Keratinocyte (primary cell): ENCODE results near the gene RETREG3. TPM values are rescaled to one million over a fixed set of nuclear protein-coding genes. Genes with fewer than 3 reads are reported as not detected.

ENCODE experiments used
- DNase-seq: peaks from one replicate; pipeline ENCODE4 v3.0.0-alpha.2; 2011; ENCODE audit warnings: low read depth, missing footprints, low spot score
- FAIRE-seq: peaks from 2 replicates; lab custom pipeline; 2011; peaks lifted over from hg19 to GRCh38; lab: Jason Lieb, UNC
- H2AFZ ChIP-seq: 2 replicates; pipeline ENCODE4 v1.6.0; 2012; ENCODE audit warnings: low read length, control low read depth, inconsistent platforms; ENCODE audit not compliant: control insufficient read depth
- H3K27ac ChIP-seq: 2 replicates; pipeline ENCODE4 v1.5.1; 2011; ENCODE audit warnings: low read length; ENCODE audit not compliant: control insufficient read depth, insufficient read depth
- H3K27me3 ChIP-seq: 3 replicates; pipeline ENCODE4 v1.6.0; 2011; ENCODE audit warnings: low read length; ENCODE audit not compliant: control insufficient read depth, insufficient read depth; ENCODE audit errors: extremely low read depth
- H3K36me3 ChIP-seq, 2 experiments: 2 replicates in 1 of 2; 3 replicates in 1 of 2; pipeline ENCODE4 v1.5.1; 2011; ENCODE audit warnings: low read length in 2 of 2, mild to moderate bottlenecking in 1 of 2; ENCODE audit not compliant: control insufficient read depth in 2 of 2, insufficient read depth in 2 of 2; ENCODE audit errors: extremely low read depth in 1 of 2
- H3K4me1 ChIP-seq: 3 replicates; pipeline ENCODE4 v1.5.1; 2011; ENCODE audit warnings: low read length; ENCODE audit not compliant: control insufficient read depth, insufficient read depth; ENCODE audit errors: extremely low read depth
- H3K4me2 ChIP-seq: 3 replicates; pipeline ENCODE4 v1.6.0; 2011; ENCODE audit warnings: low read depth, low read length; ENCODE audit not compliant: control insufficient read depth, insufficient read depth; ENCODE audit errors: extremely low read depth
- H3K4me3 ChIP-seq, 3 experiments: fragments of 200-600 bp in 1 of 3; sonication (generic) in 1 of 3; 2 replicates in 2 of 3; 3 replicates in 1 of 3; pipeline ENCODE4 v1.5.1; 2011 to 2016; ENCODE audit warnings: low read length in 3 of 3, mild to moderate bottlenecking in 3 of 3, control low read depth in 2 of 3, inconsistent platforms in 1 of 3, low read depth in 1 of 3, mixed read lengths in 1 of 3, mixed run types in 1 of 3, moderate library complexity in 1 of 3; ENCODE audit not compliant: control insufficient read depth in 2 of 3, insufficient read depth in 2 of 3; ENCODE audit errors: extremely low read depth in 1 of 3
- H3K79me2 ChIP-seq: 2 replicates; pipeline ENCODE4 v1.6.0; 2012; ENCODE audit warnings: low read length; ENCODE audit not compliant: control insufficient read depth, insufficient read depth
- H3K9ac ChIP-seq: 3 replicates; pipeline ENCODE4 v1.6.0; 2011; ENCODE audit warnings: low read length; ENCODE audit not compliant: control insufficient read depth, insufficient read depth; ENCODE audit errors: extremely low read depth
- H3K9me1 ChIP-seq: 3 replicates; pipeline ENCODE4 v1.6.0; 2011; ENCODE audit warnings: low read length; ENCODE audit not compliant: control insufficient read depth, insufficient read depth; ENCODE audit errors: extremely low read depth
- H3K9me3 ChIP-seq: 2 replicates; pipeline ENCODE4 v1.5.1; 2012; ENCODE audit warnings: low read depth, low read length; ENCODE audit not compliant: control insufficient read depth
- H4K20me1 ChIP-seq: 3 replicates; pipeline ENCODE4 v1.6.0; 2011; ENCODE audit warnings: low read length; ENCODE audit not compliant: control insufficient read depth, insufficient read depth; ENCODE audit errors: extremely low read depth
- CTCF ChIP-seq, 3 experiments: IDR thresholded peaks in 1 of 3; conservative IDR thresholded peaks in 1 of 3; optimal IDR thresholded peaks in 1 of 3; 2 replicates in 2 of 3; 3 replicates in 1 of 3; pipeline versions ENCODE3 to v1.5.1; 2011; ENCODE audit warnings: low read length in 3 of 3, mild to moderate bottlenecking in 3 of 3, moderate library complexity in 2 of 3, control low read depth in 1 of 3, inconsistent platforms in 1 of 3; ENCODE audit not compliant: insufficient read depth in 2 of 3; ENCODE audit errors: extremely low read depth in 1 of 3
- EZH2 ChIP-seq: IDR thresholded peaks from one replicate; pipeline ENCODE4 v1.6.1; 2012; ENCODE audit warnings: inconsistent platforms, mild to moderate bottlenecking, low read length, moderate library complexity
- dilution Hi-C: fragments of 300-500 bp; cut with MboI; formaldehyde crosslinking; loops from one replicate; pipeline ENCODE4 v1.7.0; 2020; ENCODE audit warnings: low sequenced_read_pairs; ENCODE audit not compliant: extremely low pct_ligation_motif_present
- polyA plus RNA-seq, 5 experiments: library from polyadenylated mRNA; depleted of rRNA in 3 of 5; stranded (reverse) in 3 of 5; stranded (forward) in 1 of 5; unstranded in 1 of 5; fragments of >200 nt; gene quantifications; 1 replicate in 1 of 5; 2 replicates in 3 of 5; 3 replicates in 1 of 5; pipeline versions ENCODE4 v1.2.1 to v1.2.3, GENCODE V29; 2011 to 2012; ENCODE audit warnings: missing spikeins in 2 of 5, low read depth in 1 of 5, low replicate concordance in 1 of 5

RETREG3 gene
- polyA plus RNA-seq, 1 donor (not counting 4 experiments of a cell fraction or from before 2014, with no cell fraction given) = 25.2 TPM

- peaks cover 5% of the 10 kb centered on the region for H3K79me2 ChIP-seq
- peak overlapping the region; percentile 59 to 91 (median 66) for H3K4me3 ChIP-seq
- no peak overlapping the region for H2AFZ ChIP-seq
- H3K9me3 ChIP-seq = no peaks in the 10 kb centered on the region
- peaks cover 0 to 5% of the 10 kb centered on the region in 2 experiments for H3K36me3 ChIP-seq
- FAIRE-seq = no peak
- dilution Hi-C loops = no loop called here
- H3K27ac ChIP-seq = no peak overlapping the region
- no peaks in the 10 kb centered on the region for H3K27me3 ChIP-seq
- H3K9ac ChIP-seq = peak overlapping the region; percentile 82
- no peak for DNase-seq
- H3K4me1 ChIP-seq = peaks cover 20% of the 10 kb centered on the region
- H3K9me1 ChIP-seq = no peaks in the 10 kb centered on the region
- TF ChIP-seq CTCF (optimal IDR thresholded peaks at IDR 0.05 in 1 of 3, IDR thresholded peaks at IDR 0.05 in 1 of 3, conservative IDR thresholded peaks at IDR 0.05 in 1 of 3; ENCODE audit: extremely low read depth in 1 of 3, insufficient read depth in 2 of 3, low read length in 3 of 3) (no peak), EZH2 (no peak)
- no peaks in the 10 kb centered on the region for H4K20me1 ChIP-seq
- peak overlapping the region; percentile 99 for H3K4me2 ChIP-seq
Observed at GRCh38 chr17:42537156-42537805, 71.9 kb downstream of the RETREG3 start.

GRCh38 chr17:42536372-42537155 is 72.6 kb downstream of the RETREG3 start:
- DNase-seq (no peak), FAIRE-seq (no peak)
- H2AFZ ChIP-seq = peak overlapping the region; percentile 76

More at GRCh38 chr17:42536372-42537155, 72.6 kb downstream of the RETREG3 start:
- Histone ChIP-seq H3K9me3 (no peaks in the 10 kb centered on the region), H3K9me1 (no peaks in the 10 kb centered on the region), H4K20me1 (no peaks in the 10 kb centered on the region), H3K4me3 (peak overlapping the region; percentile 59 to 91 (median 66)), H3K27me3 (no peaks in the 10 kb centered on the region), H3K79me2 (peaks cover 5% of the 10 kb centered on the region), H3K9ac (peak overlapping the region; percentile 82), H3K4me2 (peak overlapping the region; percentile 99), H3K36me3 (peaks cover 0 to 5% of the 10 kb centered on the region in 2 experiments), H3K4me1 (peaks cover 23% of the 10 kb centered on the region), H3K27ac (peak overlapping the region; percentile 27)
- dilution Hi-C loops = no loop called here
- TF ChIP-seq EZH2 (no peak), CTCF (optimal IDR thresholded peaks at IDR 0.05 in 1 of 3, IDR thresholded peaks at IDR 0.05 in 1 of 3, conservative IDR thresholded peaks at IDR 0.05 in 1 of 3; ENCODE audit: extremely low read depth in 1 of 3, insufficient read depth in 2 of 3, low read length in 3 of 3) (no peak)
